GM18951 (cell line): ENCODE results near the gene SLC2A10.
A peak's percentile ranks its signal among the peaks of the same experiment; 100 is the strongest.

Experiments
- POLR2A ChIP-seq: IDR thresholded peaks from 4 replicates; pipeline ENCODE4 v1.6.1; 2011; ENCODE audit warnings: mild to moderate bottlenecking; ENCODE audit not compliant: insufficient read length, insufficient read depth; ENCODE audit errors: extremely low read depth
- in situ Hi-C: fragments of 300-500 bp; cut with MboI; formaldehyde crosslinking; loops from one replicate; pipeline ENCODE4 v1.12.0; 2022; ENCODE audit warnings: low sequenced_read_pairs, mixed read lengths, inconsistent platforms; ENCODE audit not compliant: unreplicated experiment

SLC2A10 gene

GRCh38 chr20:46688151-46689081 is 21.0 kb upstream of the SLC2A10 start:
- in situ Hi-C loops: loop anchor here (10.0 kb wide), 1 partner anchor 164 kb away; no protein-coding TSS in a partner anchor
- no peak for TF ChIP-seq POLR2A

GRCh38 chr20:46689082-46689753 is 20.2 kb upstream of the SLC2A10 start, which contains the start of gene TP53RK:
TP53RK (minus strand) TSS chr20:46689444; CDS start chr20:46689414, 30 bp downstream.
- in situ Hi-C loops: loop anchor here (10.0 kb wide), 1 partner anchor 164 kb away; no protein-coding TSS in a partner anchor
- TF ChIP-seq POLR2A: peak; percentile 71

- in situ Hi-C loops: loop anchor here (10.0 kb wide), 1 partner anchor 165 kb away; no protein-coding TSS in a partner anchor
- no peak for TF ChIP-seq POLR2A
Observed at GRCh38 chr20:46689754-46690085, 19.7 kb upstream of the SLC2A10 start.

GRCh38 chr20:46690219-46691106 is 19.0 kb upstream of the SLC2A10 start:
- no peak for TF ChIP-seq POLR2A
- in situ Hi-C loops: no loop called here

- in situ Hi-C loops: no loop called here
Observed at GRCh38 chr20:46691196-46691595, 18.3 kb upstream of the SLC2A10 start.

GRCh38 chr20:46694484-46694883 is 15.0 kb upstream of the SLC2A10 start:
- TF ChIP-seq POLR2A: no peak
- in situ Hi-C loops: no loop called here

More at GRCh38 chr20:46691196-46691595, 18.3 kb upstream of the SLC2A10 start:
- no peak for TF ChIP-seq POLR2A

GRCh38 chr20:46695892-46696291 is 13.6 kb upstream of the SLC2A10 start:
- in situ Hi-C loops: no loop called here
- no peak for TF ChIP-seq POLR2A

GRCh38 chr20:46696791-46697279 is 12.6 kb upstream of the SLC2A10 start:
- in situ Hi-C loops: no loop called here

GRCh38 chr20:46698788-46699187 is 10.7 kb upstream of the SLC2A10 start:
- TF ChIP-seq POLR2A: no peak
- in situ Hi-C loops: no loop called here

More at GRCh38 chr20:46696791-46697279, 12.6 kb upstream of the SLC2A10 start:
- no peak for TF ChIP-seq POLR2A

GRCh38 chr20:46699651-46700359 is 9.6 kb upstream of the SLC2A10 start:
- in situ Hi-C loops: no loop called here
- TF ChIP-seq POLR2A: no peak

GRCh38 chr20:46700481-46700880 is 9.0 kb upstream of the SLC2A10 start:
- no peak for TF ChIP-seq POLR2A
- in situ Hi-C loops: no loop called here

- in situ Hi-C loops: no loop called here
- no peak for TF ChIP-seq POLR2A
Observed at GRCh38 chr20:46701057-46701456, 8.4 kb upstream of the SLC2A10 start.
